HCT116 (cell line): ENCODE results near the gene SPAG6. TPM values are rescaled to one million over a fixed set of nuclear protein-coding genes. Genes with fewer than 3 reads are reported as not detected.

Source experiments
- ATAC-seq: fragments of 200-7000 bp; cut with Tn5 transposase; 2 replicates; pipeline ENCODE4 v1.9.1; 2020; ENCODE audit warnings: mild to moderate bottlenecking, moderate library complexity
- BruUV-seq: library from RNA; stranded (reverse); fragments of 400-500 nt; replicated peaks from 2 replicates; lab custom pipeline; 2021; lab: Mats Ljungman, UMichigan
- CTCF ChIA-PET: fragments of 300-600 bp; sonication (Branson Sonifier 250); formaldehyde crosslinking; loops from one replicate; lab custom pipeline; 2021; ENCODE audit warnings: antibody characterized with exemption; lab: Charles Lee
- POLR2A ChIA-PET: fragments of 300-600, 350-600 bp; sonication (Branson Sonifier 250); formaldehyde crosslinking; loops from one replicate; lab custom pipeline; 2021; ENCODE audit warnings: antibody characterized with exemption; lab: Charles Lee
- RAD21 ChIA-PET, 2 experiments: fragments of 300-600 bp; sonication (Branson Sonifier 250); formaldehyde crosslinking; loops; one replicate each; lab custom pipeline; 2023; ENCODE audit warnings: low total read pairs in 2 of 2; ENCODE audit not compliant: uncharacterized antibody in 2 of 2, unreplicated experiment in 2 of 2, low non-redundant PET in 1 of 2; lab: Charles Lee
- DNase-seq: peaks from one replicate; pipeline ENCODE4 v3.0.0-alpha.2; 2010; ENCODE audit warnings: low read depth, low spot score
- H2AFZ ChIP-seq: fragments of 200-600 bp; shearing (Covaris generic), sonication (generic); 2 replicates; pipeline ENCODE4 v1.6.1; 2017; ENCODE audit warnings: low read depth, mixed run types, mixed read lengths, antibody characterized with exemption, low read length; ENCODE audit not compliant: poor library complexity, severe bottlenecking
- H3K27ac ChIP-seq: 2 replicates; pipeline ENCODE4 v1.5.1; 2012; ENCODE audit warnings: low read depth, low read length
- H3K27me3 ChIP-seq: fragments of 200-600 bp; sonication (generic); 2 replicates; pipeline ENCODE4 v1.6.1; 2016; ENCODE audit warnings: mixed run types, low read length, mixed read lengths; ENCODE audit not compliant: insufficient read depth
- H3K36me3 ChIP-seq, 2 experiments: fragments of 200-500 bp in 1 of 2; fragments of 200-600 bp in 1 of 2; sonication (Bioruptor generic) in 1 of 2; sonication (generic) in 1 of 2; 2 replicates each; pipeline versions ENCODE4 v1.5.1 to v1.6.1; 2014 to 2016; ENCODE audit warnings: low read length in 2 of 2, inconsistent platforms in 1 of 2, mixed read lengths in 1 of 2, mixed run types in 1 of 2; ENCODE audit not compliant: insufficient read depth in 2 of 2, control insufficient read depth in 1 of 2
- H3K4me1 ChIP-seq, 2 experiments: fragments of 200-600 bp in 1 of 2; sonication (generic) in 1 of 2; 2 replicates each; pipeline versions ENCODE4 v1.5.1 to v1.6.1; 2012 to 2017; ENCODE audit warnings: low read length in 2 of 2, inconsistent platforms in 1 of 2, mild to moderate bottlenecking in 1 of 2, mixed read lengths in 1 of 2, mixed run types in 1 of 2, moderate library complexity in 1 of 2; ENCODE audit not compliant: insufficient read depth in 2 of 2, control insufficient read depth in 1 of 2
- H3K4me2 ChIP-seq: fragments of 200-600 bp; sonication (generic); 2 replicates; pipeline ENCODE4 v1.6.1; 2017; ENCODE audit warnings: mixed run types, low read length, mixed read lengths
- H3K4me3 ChIP-seq, 2 experiments: fragments of 200-600 bp in 1 of 2; sonication (generic) in 1 of 2; replicated peaks in 1 of 2; 2 replicates each; pipeline ENCODE4 v1.5.1; 2011 to 2016; ENCODE audit warnings: low read length in 2 of 2, control low read depth in 1 of 2, low read depth in 1 of 2, mild to moderate bottlenecking in 1 of 2, mixed read lengths in 1 of 2, mixed run types in 1 of 2
- H3K79me2 ChIP-seq: fragments of 200-600 bp; sonication (generic); 2 replicates; pipeline ENCODE4 v1.6.1; 2017; ENCODE audit warnings: mild to moderate bottlenecking, mixed run types, low read length, moderate library complexity, mixed read lengths; ENCODE audit not compliant: insufficient read depth
- H3K9ac ChIP-seq: fragments of 200-600 bp; sonication (generic); 2 replicates; pipeline ENCODE4 v1.6.1; 2016; ENCODE audit warnings: low read length, mixed read lengths
- H3K9me2 ChIP-seq: fragments of 200-600 bp; sonication (generic), shearing (Covaris generic); 2 replicates; pipeline ENCODE4 v1.6.1; 2017; ENCODE audit warnings: mixed run types, mild to moderate bottlenecking, moderate library complexity; ENCODE audit not compliant: insufficient read depth
- H3K9me3 ChIP-seq, 2 experiments: fragments of 200-500 bp in 1 of 2; fragments of 200-600 bp in 1 of 2; sonication (Bioruptor generic) in 1 of 2; sonication (generic) in 1 of 2; 2 replicates each; pipeline ENCODE4 v1.6.1; 2014 to 2017; ENCODE audit warnings: low read length in 2 of 2, mixed read lengths in 2 of 2, inconsistent platforms in 1 of 2, low read depth in 1 of 2, mild to moderate bottlenecking in 1 of 2, mixed run types in 1 of 2, moderate library complexity in 1 of 2; ENCODE audit not compliant: control insufficient read depth in 1 of 2, insufficient read depth in 1 of 2
- H4K20me1 ChIP-seq: fragments of 200-600 bp; sonication (generic), shearing (Covaris generic); 2 replicates; pipeline ENCODE4 v1.6.1; 2017; ENCODE audit warnings: mixed run types, mild to moderate bottlenecking, moderate library complexity; ENCODE audit not compliant: insufficient read depth
- CBX3 ChIP-seq: IDR thresholded peaks from 2 replicates; pipeline ENCODE4 v1.6.1; 2012; ENCODE audit warnings: low read depth
- EZH2 ChIP-seq: fragments of 200-600 bp; sonication (generic); IDR thresholded peaks from 2 replicates; pipeline ENCODE4 v1.6.1; 2017; ENCODE audit warnings: antibody characterized with exemption, mixed run types
- JUND ChIP-seq: IDR thresholded peaks from 2 replicates; pipeline ENCODE4 v1.6.1; 2012
- SRF ChIP-seq: IDR thresholded peaks from 2 replicates; pipeline ENCODE4 v1.6.1; 2012; ENCODE audit warnings: low read depth
- TCF7L2 ChIP-seq: IDR thresholded peaks from 2 replicates; pipeline ENCODE4 v1.7.0; 2011; ENCODE audit warnings: borderline replicate concordance, inconsistent platforms; ENCODE audit not compliant: insufficient read depth, insufficient read length; ENCODE audit errors: extremely low read depth
- intact Hi-C: fragments of 100-400 bp; cut with micrococcal nuclease; formaldehyde crosslinking; loops from 2 replicates; pipeline ENCODE4 v1.10.0; 2022
- total RNA-seq: library from RNA; stranded (reverse); gene quantifications from one replicate; pipeline ENCODE4 v1.2.1, GENCODE V29; 2021; ENCODE audit not compliant: unreplicated experiment
- TF ChIP-seq, protein P1 (sequence below): IDR thresholded peaks from 2 replicates; pipeline ENCODE4 v1.6.1; 2012
- TF ChIP-seq, protein P2 (sequence below): IDR thresholded peaks from 2 replicates; pipeline ENCODE4 v1.6.1; 2011; ENCODE audit warnings: mild to moderate bottlenecking, low read length, moderate library complexity; ENCODE audit not compliant: insufficient replicate concordance; ENCODE audit errors: extremely low read depth
- TF ChIP-seq, protein P3 (sequence below): IDR thresholded peaks from 2 replicates; pipeline ENCODE4 v1.6.1; 2012

SPAG6 gene
- total RNA-seq, 1 experiment from 2014 or later, result not detected

DNA sequence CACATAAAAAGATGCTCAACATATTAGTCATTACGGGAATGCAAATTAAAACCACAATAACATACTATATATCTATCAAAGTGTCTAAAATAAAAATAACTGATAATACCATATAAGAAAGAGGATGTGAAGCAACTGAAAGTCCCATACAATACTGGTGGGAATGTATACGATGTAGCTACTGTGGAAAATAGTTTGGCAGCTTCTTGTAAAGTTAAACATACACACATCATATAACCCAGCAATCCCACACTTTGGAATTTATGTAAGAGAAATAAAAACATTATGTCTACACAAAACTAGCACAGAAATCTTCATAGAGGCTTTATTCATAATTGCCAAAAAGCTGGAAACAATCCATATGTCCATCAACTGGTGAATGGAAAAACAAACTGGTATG, 39.6 kb upstream of the SPAG6 start:
- H3K36me3 ChIP-seq, result no peaks in the 10 kb centered on the region
- H3K9me3 ChIP-seq, result no peaks in the 10 kb centered on the region
- TF ChIP-seq EZH2 (no peak), TCF7L2 (no peak), CBX3 (no peak), SRF (no peak), JUND (no peak)
- TF ChIP-seq, protein P1, sequence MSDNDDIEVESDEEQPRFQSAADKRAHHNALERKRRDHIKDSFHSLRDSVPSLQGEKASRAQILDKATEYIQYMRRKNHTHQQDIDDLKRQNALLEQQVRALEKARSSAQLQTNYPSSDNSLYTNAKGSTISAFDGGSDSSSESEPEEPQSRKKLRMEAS, result no peak
- TF ChIP-seq, protein P2, sequence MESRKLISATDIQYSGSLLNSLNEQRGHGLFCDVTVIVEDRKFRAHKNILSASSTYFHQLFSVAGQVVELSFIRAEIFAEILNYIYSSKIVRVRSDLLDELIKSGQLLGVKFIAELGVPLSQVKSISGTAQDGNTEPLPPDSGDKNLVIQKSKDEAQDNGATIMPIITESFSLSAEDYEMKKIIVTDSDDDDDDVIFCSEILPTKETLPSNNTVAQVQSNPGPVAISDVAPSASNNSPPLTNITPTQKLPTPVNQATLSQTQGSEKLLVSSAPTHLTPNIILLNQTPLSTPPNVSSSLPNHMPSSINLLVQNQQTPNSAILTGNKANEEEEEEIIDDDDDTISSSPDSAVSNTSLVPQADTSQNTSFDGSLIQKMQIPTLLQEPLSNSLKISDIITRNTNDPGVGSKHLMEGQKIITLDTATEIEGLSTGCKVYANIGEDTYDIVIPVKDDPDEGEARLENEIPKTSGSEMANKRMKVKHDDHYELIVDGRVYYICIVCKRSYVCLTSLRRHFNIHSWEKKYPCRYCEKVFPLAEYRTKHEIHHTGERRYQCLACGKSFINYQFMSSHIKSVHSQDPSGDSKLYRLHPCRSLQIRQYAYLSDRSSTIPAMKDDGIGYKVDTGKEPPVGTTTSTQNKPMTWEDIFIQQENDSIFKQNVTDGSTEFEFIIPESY, result no peak
- TF ChIP-seq, all 23 proteins: peak for 0
- ChIA-PET POLR2A (no interaction called here), CTCF (no interaction called here), RAD21 (no interaction called here)
- H3K4me3 ChIP-seq, result no peak overlapping the region
- BruUV-seq, result no TSS peak
- no peak overlapping the region for H3K9ac ChIP-seq
- H3K79me2 ChIP-seq, result no peaks in the 10 kb centered on the region
- no peak overlapping the region for H2AFZ ChIP-seq
- no peak overlapping the region for H3K4me2 ChIP-seq
- H3K4me1 ChIP-seq, result peaks cover 0 to 6% of the 10 kb centered on the region in 2 experiments; a peak in 2 of 4 replicates
- ATAC-seq, result no peak
- H3K27me3 ChIP-seq, result no peaks in the 10 kb centered on the region
- no peaks in the 10 kb centered on the region for H3K9me2 ChIP-seq
- no peaks in the 10 kb centered on the region for H4K20me1 ChIP-seq
- DNase-seq, result no peak
- intact Hi-C loops, result no loop called here
- no peak overlapping the region for H3K27ac ChIP-seq

DNA sequence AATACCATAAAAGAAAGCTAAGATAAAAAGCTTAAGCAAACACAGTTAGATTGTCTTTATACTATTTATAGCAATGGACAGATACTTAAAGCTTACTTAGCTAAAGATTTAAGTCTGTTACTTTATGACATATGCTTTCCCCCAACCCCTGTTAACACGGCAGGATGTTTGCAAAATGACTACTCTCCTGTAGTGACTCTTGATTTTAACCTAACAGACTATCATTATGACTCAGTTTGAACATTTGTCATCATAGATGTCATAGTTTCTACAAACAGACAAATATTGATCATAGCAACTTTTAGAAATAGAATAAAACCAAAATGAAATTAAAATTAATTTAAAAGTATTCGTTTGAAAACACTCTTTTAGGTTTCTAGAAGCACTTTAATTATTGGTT, 36.9 kb upstream of the SPAG6 start:
- no peaks in the 10 kb centered on the region for H4K20me1 ChIP-seq
- ChIA-PET RAD21 (no interaction called here), CTCF (no interaction called here), POLR2A (no interaction called here)
- peak overlapping the region; percentile 90 for H2AFZ ChIP-seq
- no peak overlapping the region for H3K27ac ChIP-seq
- peaks cover 0 to 6% of the 10 kb centered on the region in 2 experiments; a peak in 2 of 4 replicates for H3K4me1 ChIP-seq
- H3K9me2 ChIP-seq, result no peaks in the 10 kb centered on the region
- DNase-seq (no peak), ATAC-seq (no peak)
- no peaks in the 10 kb centered on the region for H3K36me3 ChIP-seq
- no peaks in the 10 kb centered on the region for H3K79me2 ChIP-seq
- BruUV-seq, result no TSS peak
- no peak overlapping the region for H3K4me2 ChIP-seq
- intact Hi-C loops, result no loop called here
- no peak overlapping the region for H3K9ac ChIP-seq
- H3K9me3 ChIP-seq, result no peaks in the 10 kb centered on the region
- no peaks in the 10 kb centered on the region for H3K27me3 ChIP-seq
- H3K4me3 ChIP-seq, result no peak overlapping the region
- TF ChIP-seq, protein P3, sequence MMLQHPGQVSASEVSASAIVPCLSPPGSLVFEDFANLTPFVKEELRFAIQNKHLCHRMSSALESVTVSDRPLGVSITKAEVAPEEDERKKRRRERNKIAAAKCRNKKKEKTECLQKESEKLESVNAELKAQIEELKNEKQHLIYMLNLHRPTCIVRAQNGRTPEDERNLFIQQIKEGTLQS, result no peak
